Keratinocyte (primary cell): ENCODE measurements around the gene CREG1. TPM values are rescaled to one million over a fixed set of nuclear protein-coding genes. Genes with fewer than 3 reads are reported as not detected.

Experiments
- DNase-seq: peaks from one replicate; pipeline ENCODE4 v3.0.0-alpha.2; 2011; ENCODE audit warnings: low read depth, missing footprints, low spot score
- FAIRE-seq: peaks from 2 replicates; lab custom pipeline; 2011; peaks lifted over from hg19 to GRCh38; lab: Jason Lieb, UNC
- H2AFZ ChIP-seq: 2 replicates; pipeline ENCODE4 v1.6.0; 2012; ENCODE audit warnings: low read length, control low read depth, inconsistent platforms; ENCODE audit not compliant: control insufficient read depth
- H3K27ac ChIP-seq: 2 replicates; pipeline ENCODE4 v1.5.1; 2011; ENCODE audit warnings: low read length; ENCODE audit not compliant: control insufficient read depth, insufficient read depth
- H3K27me3 ChIP-seq: 3 replicates; pipeline ENCODE4 v1.6.0; 2011; ENCODE audit warnings: low read length; ENCODE audit not compliant: control insufficient read depth, insufficient read depth; ENCODE audit errors: extremely low read depth
- H3K36me3 ChIP-seq, 2 experiments: 2 replicates in 1 of 2; 3 replicates in 1 of 2; pipeline ENCODE4 v1.5.1; 2011; ENCODE audit warnings: low read length in 2 of 2, mild to moderate bottlenecking in 1 of 2; ENCODE audit not compliant: control insufficient read depth in 2 of 2, insufficient read depth in 2 of 2; ENCODE audit errors: extremely low read depth in 1 of 2
- H3K4me1 ChIP-seq: 3 replicates; pipeline ENCODE4 v1.5.1; 2011; ENCODE audit warnings: low read length; ENCODE audit not compliant: control insufficient read depth, insufficient read depth; ENCODE audit errors: extremely low read depth
- H3K4me2 ChIP-seq: 3 replicates; pipeline ENCODE4 v1.6.0; 2011; ENCODE audit warnings: low read depth, low read length; ENCODE audit not compliant: control insufficient read depth, insufficient read depth; ENCODE audit errors: extremely low read depth
- H3K4me3 ChIP-seq, 3 experiments: fragments of 200-600 bp in 1 of 3; sonication (generic) in 1 of 3; 2 replicates in 2 of 3; 3 replicates in 1 of 3; pipeline ENCODE4 v1.5.1; 2011 to 2016; ENCODE audit warnings: low read length in 3 of 3, mild to moderate bottlenecking in 3 of 3, control low read depth in 2 of 3, inconsistent platforms in 1 of 3, low read depth in 1 of 3, mixed read lengths in 1 of 3, mixed run types in 1 of 3, moderate library complexity in 1 of 3; ENCODE audit not compliant: control insufficient read depth in 2 of 3, insufficient read depth in 2 of 3; ENCODE audit errors: extremely low read depth in 1 of 3
- H3K79me2 ChIP-seq: 2 replicates; pipeline ENCODE4 v1.6.0; 2012; ENCODE audit warnings: low read length; ENCODE audit not compliant: control insufficient read depth, insufficient read depth
- H3K9ac ChIP-seq: 3 replicates; pipeline ENCODE4 v1.6.0; 2011; ENCODE audit warnings: low read length; ENCODE audit not compliant: control insufficient read depth, insufficient read depth; ENCODE audit errors: extremely low read depth
- H3K9me1 ChIP-seq: 3 replicates; pipeline ENCODE4 v1.6.0; 2011; ENCODE audit warnings: low read length; ENCODE audit not compliant: control insufficient read depth, insufficient read depth; ENCODE audit errors: extremely low read depth
- H3K9me3 ChIP-seq: 2 replicates; pipeline ENCODE4 v1.5.1; 2012; ENCODE audit warnings: low read depth, low read length; ENCODE audit not compliant: control insufficient read depth
- H4K20me1 ChIP-seq: 3 replicates; pipeline ENCODE4 v1.6.0; 2011; ENCODE audit warnings: low read length; ENCODE audit not compliant: control insufficient read depth, insufficient read depth; ENCODE audit errors: extremely low read depth
- EZH2 ChIP-seq: IDR thresholded peaks from one replicate; pipeline ENCODE4 v1.6.1; 2012; ENCODE audit warnings: inconsistent platforms, mild to moderate bottlenecking, low read length, moderate library complexity
- dilution Hi-C: fragments of 300-500 bp; cut with MboI; formaldehyde crosslinking; loops from one replicate; pipeline ENCODE4 v1.7.0; 2020; ENCODE audit warnings: low sequenced_read_pairs; ENCODE audit not compliant: extremely low pct_ligation_motif_present
- polyA plus RNA-seq, 5 experiments: library from polyadenylated mRNA; depleted of rRNA in 3 of 5; stranded (reverse) in 3 of 5; stranded (forward) in 1 of 5; unstranded in 1 of 5; fragments of >200 nt; gene quantifications; 1 replicate in 1 of 5; 2 replicates in 3 of 5; 3 replicates in 1 of 5; pipeline versions ENCODE4 v1.2.1 to v1.2.3, GENCODE V29; 2011 to 2012; ENCODE audit warnings: missing spikeins in 2 of 5, low read depth in 1 of 5, low replicate concordance in 1 of 5
- TF ChIP-seq, protein P1 (sequence below), 3 experiments: IDR thresholded peaks in 1 of 3; conservative IDR thresholded peaks in 1 of 3; optimal IDR thresholded peaks in 1 of 3; 2 replicates in 2 of 3; 3 replicates in 1 of 3; pipeline versions ENCODE3 to v1.5.1; 2011; ENCODE audit warnings: low read length in 3 of 3, mild to moderate bottlenecking in 3 of 3, moderate library complexity in 2 of 3, control low read depth in 1 of 3, inconsistent platforms in 1 of 3; ENCODE audit not compliant: insufficient read depth in 2 of 3; ENCODE audit errors: extremely low read depth in 1 of 3

The CREG1 gene
- polyA plus RNA-seq, 1 donor (not counting 4 experiments of a cell fraction or from before 2014, with no cell fraction given), result 68.8 TPM

DNA sequence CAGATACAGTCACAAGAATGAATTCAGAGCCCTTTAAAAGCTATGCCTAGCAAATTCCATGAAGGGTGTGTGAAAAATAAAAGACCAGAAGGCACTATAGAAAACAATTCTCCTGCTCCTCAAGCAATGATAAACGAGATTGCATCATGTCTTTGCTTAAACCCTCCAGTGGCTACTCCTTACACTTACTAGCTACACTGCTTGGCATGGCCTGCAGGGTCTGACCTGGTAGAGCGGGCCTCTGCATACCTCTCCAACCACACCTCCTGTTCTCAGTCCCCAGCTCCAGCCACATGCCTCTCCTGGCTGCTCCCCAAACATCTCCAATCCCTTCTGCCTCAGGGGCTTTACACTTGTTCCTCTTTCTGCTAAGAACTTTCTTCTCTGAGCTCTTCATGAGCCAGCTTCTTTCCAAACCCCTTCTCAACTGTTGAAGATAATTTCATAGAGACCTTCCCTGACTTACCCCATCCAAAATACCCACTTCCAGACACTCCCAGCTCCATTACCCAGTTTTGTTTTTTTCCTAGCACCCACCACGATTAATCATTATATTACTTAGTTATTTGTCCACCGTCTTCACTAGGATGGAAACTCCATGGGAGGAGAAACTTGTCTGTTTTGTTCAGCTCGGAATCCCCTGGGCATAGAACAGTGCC, 11.2 kb upstream of the CREG1 start:
- no peak for TF ChIP-seq EZH2
- TF ChIP-seq, protein P1, sequence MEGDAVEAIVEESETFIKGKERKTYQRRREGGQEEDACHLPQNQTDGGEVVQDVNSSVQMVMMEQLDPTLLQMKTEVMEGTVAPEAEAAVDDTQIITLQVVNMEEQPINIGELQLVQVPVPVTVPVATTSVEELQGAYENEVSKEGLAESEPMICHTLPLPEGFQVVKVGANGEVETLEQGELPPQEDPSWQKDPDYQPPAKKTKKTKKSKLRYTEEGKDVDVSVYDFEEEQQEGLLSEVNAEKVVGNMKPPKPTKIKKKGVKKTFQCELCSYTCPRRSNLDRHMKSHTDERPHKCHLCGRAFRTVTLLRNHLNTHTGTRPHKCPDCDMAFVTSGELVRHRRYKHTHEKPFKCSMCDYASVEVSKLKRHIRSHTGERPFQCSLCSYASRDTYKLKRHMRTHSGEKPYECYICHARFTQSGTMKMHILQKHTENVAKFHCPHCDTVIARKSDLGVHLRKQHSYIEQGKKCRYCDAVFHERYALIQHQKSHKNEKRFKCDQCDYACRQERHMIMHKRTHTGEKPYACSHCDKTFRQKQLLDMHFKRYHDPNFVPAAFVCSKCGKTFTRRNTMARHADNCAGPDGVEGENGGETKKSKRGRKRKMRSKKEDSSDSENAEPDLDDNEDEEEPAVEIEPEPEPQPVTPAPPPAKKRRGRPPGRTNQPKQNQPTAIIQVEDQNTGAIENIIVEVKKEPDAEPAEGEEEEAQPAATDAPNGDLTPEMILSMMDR (optimal IDR thresholded peaks at IDR 0.05 in 1 of 3, IDR thresholded peaks at IDR 0.05 in 1 of 3, conservative IDR thresholded peaks at IDR 0.05 in 1 of 3; ENCODE audit: extremely low read depth in 1 of 3, insufficient read depth in 2 of 3, low read length in 3 of 3), result no peak
- H2AFZ ChIP-seq, result no peak overlapping the region
- H3K36me3 ChIP-seq, result no peaks in the 10 kb centered on the region
- no peaks in the 10 kb centered on the region for H3K27me3 ChIP-seq
- no peak overlapping the region for H3K4me3 ChIP-seq
- dilution Hi-C loops, result no loop called here
- no peaks in the 10 kb centered on the region for H4K20me1 ChIP-seq
- peaks cover 15% of the 10 kb centered on the region for H3K4me1 ChIP-seq
- no peak overlapping the region for H3K9ac ChIP-seq
- H3K4me2 ChIP-seq, result peak overlapping the region; percentile 1
- DNase-seq, result no peak
- H3K9me1 ChIP-seq, result peaks cover 2% of the 10 kb centered on the region
- no peaks in the 10 kb centered on the region for H3K79me2 ChIP-seq
- FAIRE-seq, result no peak
- H3K9me3 ChIP-seq, result no peaks in the 10 kb centered on the region
- H3K27ac ChIP-seq, result no peak overlapping the region

DNA sequence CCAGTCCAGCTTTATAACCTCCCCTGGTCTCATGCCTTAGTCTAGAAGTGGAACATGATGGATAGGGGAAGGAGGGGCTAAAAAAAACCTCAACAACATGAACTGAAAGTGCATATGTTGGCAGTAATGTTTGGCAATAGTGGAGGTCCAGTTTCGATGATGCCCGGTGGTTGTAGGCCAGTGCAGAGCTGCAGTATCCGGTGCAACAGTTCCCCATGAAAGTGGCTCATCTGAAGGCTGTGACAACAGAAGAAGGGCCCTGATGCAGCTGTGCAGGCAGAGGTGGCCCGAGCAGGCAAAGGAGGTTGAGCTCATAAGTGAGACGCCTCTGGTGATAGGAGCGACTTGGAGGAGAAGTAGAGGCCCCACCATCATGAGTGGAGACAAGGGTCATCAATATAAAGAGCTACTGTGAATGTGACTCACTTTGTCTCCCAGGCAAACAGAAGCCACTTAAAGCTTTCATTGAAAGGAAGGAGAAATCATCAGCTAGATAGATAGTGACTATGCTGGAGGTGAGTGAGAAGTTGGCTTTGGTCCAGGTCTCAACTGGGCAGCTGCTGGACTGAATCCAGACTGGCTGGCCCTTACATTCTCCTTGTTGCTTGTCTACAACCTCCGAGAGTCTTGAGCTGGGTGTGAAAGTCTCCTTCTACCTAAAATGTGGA, 10.2 kb upstream of the CREG1 start:
- no peak overlapping the region for H3K27ac ChIP-seq
- dilution Hi-C loops, result no loop called here
- H3K9me1 ChIP-seq, result peaks cover 2% of the 10 kb centered on the region
- H3K27me3 ChIP-seq, result no peaks in the 10 kb centered on the region
- DNase-seq (no peak), FAIRE-seq (no peak)
- no peaks in the 10 kb centered on the region for H3K79me2 ChIP-seq
- H4K20me1 ChIP-seq, result no peaks in the 10 kb centered on the region
- H3K36me3 ChIP-seq, result no peaks in the 10 kb centered on the region
- H3K4me2 ChIP-seq, result no peak overlapping the region
- no peak overlapping the region for H3K4me3 ChIP-seq
- no peak overlapping the region for H2AFZ ChIP-seq
- H3K9me3 ChIP-seq, result no peaks in the 10 kb centered on the region
- TF ChIP-seq EZH2, result no peak
- TF ChIP-seq, protein P1 (optimal IDR thresholded peaks at IDR 0.05 in 1 of 3, IDR thresholded peaks at IDR 0.05 in 1 of 3, conservative IDR thresholded peaks at IDR 0.05 in 1 of 3; ENCODE audit: extremely low read depth in 1 of 3, insufficient read depth in 2 of 3, low read length in 3 of 3), result no peak
- peaks cover 15% of the 10 kb centered on the region for H3K4me1 ChIP-seq
- H3K9ac ChIP-seq, result no peak overlapping the region
